ENCODE data around the gene PRKCE. TPM values are rescaled to one million over a fixed set of nuclear protein-coding genes. Genes with fewer than 3 reads are reported as not detected.

PRKCE gene
- total RNA-seq, 1 donor from 2014 or later, result 12.0 TPM

DNA sequence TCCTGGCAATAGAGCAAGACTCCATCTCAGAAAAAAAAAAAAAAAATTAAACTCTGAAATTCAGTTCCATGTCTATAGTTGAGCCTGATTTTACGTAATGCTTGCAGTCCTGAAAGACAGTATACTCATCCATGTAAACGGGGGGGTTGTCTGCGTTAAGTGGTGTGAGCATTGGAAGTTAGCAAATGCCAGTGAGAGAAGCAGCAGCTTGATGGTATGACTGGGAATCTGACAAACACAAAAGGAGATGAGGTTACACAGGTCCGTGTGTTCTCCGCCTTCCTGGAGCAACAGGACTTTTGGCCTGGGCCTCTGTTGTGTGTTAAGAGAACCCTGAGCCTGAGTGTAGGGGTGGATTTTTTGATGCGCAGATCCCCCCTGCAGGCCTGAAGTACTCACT lies 82.9 kb downstream of the PRKCE start:
- TF ChIP-seq, protein P1, sequence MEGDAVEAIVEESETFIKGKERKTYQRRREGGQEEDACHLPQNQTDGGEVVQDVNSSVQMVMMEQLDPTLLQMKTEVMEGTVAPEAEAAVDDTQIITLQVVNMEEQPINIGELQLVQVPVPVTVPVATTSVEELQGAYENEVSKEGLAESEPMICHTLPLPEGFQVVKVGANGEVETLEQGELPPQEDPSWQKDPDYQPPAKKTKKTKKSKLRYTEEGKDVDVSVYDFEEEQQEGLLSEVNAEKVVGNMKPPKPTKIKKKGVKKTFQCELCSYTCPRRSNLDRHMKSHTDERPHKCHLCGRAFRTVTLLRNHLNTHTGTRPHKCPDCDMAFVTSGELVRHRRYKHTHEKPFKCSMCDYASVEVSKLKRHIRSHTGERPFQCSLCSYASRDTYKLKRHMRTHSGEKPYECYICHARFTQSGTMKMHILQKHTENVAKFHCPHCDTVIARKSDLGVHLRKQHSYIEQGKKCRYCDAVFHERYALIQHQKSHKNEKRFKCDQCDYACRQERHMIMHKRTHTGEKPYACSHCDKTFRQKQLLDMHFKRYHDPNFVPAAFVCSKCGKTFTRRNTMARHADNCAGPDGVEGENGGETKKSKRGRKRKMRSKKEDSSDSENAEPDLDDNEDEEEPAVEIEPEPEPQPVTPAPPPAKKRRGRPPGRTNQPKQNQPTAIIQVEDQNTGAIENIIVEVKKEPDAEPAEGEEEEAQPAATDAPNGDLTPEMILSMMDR (IDR thresholded peaks at IDR 0.05), result no peak
- Mint-ChIP-seq H3K27ac (ENCODE audit: unreplicated experiment) (no peak overlapping the region), H3K9me3 (ENCODE audit: low read depth) (no peaks in the 10 kb centered on the region), H3K36me3 (ENCODE audit: low read depth) (no peaks in the 10 kb centered on the region), H3K27me3 (ENCODE audit: low read depth) (no peaks in the 10 kb centered on the region), H3K4me1 (ENCODE audit: low read depth) (peaks cover 3% of the 10 kb centered on the region), H3K4me3 (ENCODE audit: unreplicated experiment) (no peak overlapping the region)
- DNase-seq (ENCODE audit: low spot score), result no peak

DNA sequence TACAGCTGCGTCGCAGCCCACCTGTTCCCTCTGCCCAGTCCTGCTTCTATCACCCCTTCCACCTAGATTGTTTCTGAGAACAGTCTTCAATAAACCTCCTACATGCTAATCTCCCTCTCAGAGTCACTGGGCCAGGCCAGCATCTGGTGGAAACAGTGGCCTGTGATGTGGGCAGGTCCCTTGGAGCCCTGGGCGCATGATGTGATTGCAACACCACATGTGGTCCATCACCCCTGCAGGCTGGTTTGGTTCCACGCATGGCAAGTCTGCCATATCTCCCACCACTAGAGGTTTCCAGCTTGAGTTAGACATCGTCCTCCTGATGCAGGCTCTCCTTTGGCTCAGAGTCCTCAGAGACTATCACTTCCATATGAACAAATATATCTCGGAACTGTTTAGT lies 83.5 kb downstream of the PRKCE start:
- H3K27me3 Mint-ChIP-seq (ENCODE audit: low read depth), result no peaks in the 10 kb centered on the region
- H3K9me3 Mint-ChIP-seq (ENCODE audit: low read depth), result no peaks in the 10 kb centered on the region
- H3K27ac Mint-ChIP-seq (ENCODE audit: unreplicated experiment), result no peak overlapping the region
- H3K36me3 Mint-ChIP-seq (ENCODE audit: low read depth), result no peaks in the 10 kb centered on the region
- H3K4me1 Mint-ChIP-seq (ENCODE audit: low read depth), result peaks cover 3% of the 10 kb centered on the region
- DNase-seq (ENCODE audit: low spot score), result no peak
- H3K4me3 Mint-ChIP-seq (ENCODE audit: unreplicated experiment), result no peak overlapping the region
- TF ChIP-seq, protein P1 (IDR thresholded peaks at IDR 0.05), result no peak

DNA sequence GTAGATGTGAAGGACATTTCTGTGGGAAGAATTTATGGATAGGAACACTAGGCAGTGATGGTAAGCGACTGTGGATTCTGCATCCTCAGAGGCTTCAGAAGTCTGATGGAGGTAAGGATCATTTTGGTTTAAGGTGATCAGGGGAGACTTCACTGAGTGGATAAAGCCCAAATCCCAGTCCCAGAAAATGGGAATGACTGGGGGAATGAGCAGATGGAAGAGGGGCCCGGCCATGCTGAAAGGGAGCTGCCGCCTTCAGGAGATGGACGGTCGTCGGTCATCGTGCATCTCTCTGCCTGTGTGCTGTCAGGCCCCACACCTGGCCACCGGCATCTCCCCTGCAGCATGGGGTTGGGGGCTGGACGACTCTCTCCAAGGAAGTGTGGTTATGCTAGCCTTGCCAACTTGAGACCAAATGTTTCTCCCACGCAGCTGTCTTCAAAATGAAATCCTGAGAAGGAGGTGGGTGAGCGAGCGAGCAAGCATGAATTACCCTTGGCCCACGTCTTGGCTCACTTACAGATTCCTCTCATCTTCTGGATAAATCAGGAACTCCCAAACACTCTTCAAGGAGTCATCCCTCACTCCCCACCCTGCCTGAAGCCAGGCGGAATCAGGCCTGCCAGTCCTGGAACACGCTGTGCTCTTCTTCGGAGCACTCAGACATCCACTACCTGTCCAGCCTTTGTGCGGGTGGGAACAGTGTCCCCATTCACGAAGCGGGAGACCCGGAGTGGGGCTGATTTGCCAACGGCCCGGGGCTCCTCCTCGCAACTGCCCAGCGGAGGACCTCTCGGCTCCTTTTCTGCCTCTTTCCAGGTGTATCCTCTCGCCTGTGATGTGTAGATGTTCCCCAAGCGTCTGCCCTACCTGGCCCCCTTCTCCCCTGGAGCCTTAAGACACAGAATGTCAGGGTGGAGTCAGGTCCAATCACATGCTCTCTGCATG lies 85.6 kb downstream of the PRKCE start:
- TF ChIP-seq, protein P1 (IDR thresholded peaks at IDR 0.05), result no peak
- Mint-ChIP-seq H3K36me3 (ENCODE audit: low read depth) (no peaks in the 10 kb centered on the region), H3K27me3 (ENCODE audit: low read depth) (no peaks in the 10 kb centered on the region), H3K27ac (ENCODE audit: unreplicated experiment) (no peak overlapping the region), H3K4me3 (ENCODE audit: unreplicated experiment) (no peak overlapping the region), H3K4me1 (ENCODE audit: low read depth) (peaks cover 4% of the 10 kb centered on the region), H3K9me3 (ENCODE audit: low read depth) (no peaks in the 10 kb centered on the region)
- DNase-seq (ENCODE audit: low spot score), result no peak

GRCh38 chr2:45739796-45740485 lies 88.5 kb downstream of the PRKCE start:
- TF ChIP-seq, protein P1 (IDR thresholded peaks at IDR 0.05), result no peak
- Mint-ChIP-seq H3K4me3 (ENCODE audit: unreplicated experiment) (no peak overlapping the region), H3K36me3 (ENCODE audit: low read depth) (no peaks in the 10 kb centered on the region), H3K27me3 (ENCODE audit: low read depth) (no peaks in the 10 kb centered on the region), H3K9me3 (ENCODE audit: low read depth) (no peaks in the 10 kb centered on the region), H3K4me1 (ENCODE audit: low read depth) (peaks cover 4% of the 10 kb centered on the region), H3K27ac (ENCODE audit: unreplicated experiment) (no peak overlapping the region)
- DNase-seq (ENCODE audit: low spot score), result no peak

GRCh38 chr2:45741161-45741850 lies 89.8 kb downstream of the PRKCE start:
- Mint-ChIP-seq H3K9me3 (ENCODE audit: low read depth) (no peaks in the 10 kb centered on the region), H3K36me3 (ENCODE audit: low read depth) (no peaks in the 10 kb centered on the region), H3K4me1 (ENCODE audit: low read depth) (peaks cover 4% of the 10 kb centered on the region), H3K27me3 (ENCODE audit: low read depth) (no peaks in the 10 kb centered on the region), H3K4me3 (ENCODE audit: unreplicated experiment) (no peak overlapping the region), H3K27ac (ENCODE audit: unreplicated experiment) (no peak overlapping the region)
- TF ChIP-seq, protein P1 (IDR thresholded peaks at IDR 0.05), result no peak
- no peak for DNase-seq (ENCODE audit: low spot score)
